Activated CD8-positive, alpha-beta memory T cell treated with anti-CD3 and anti-CD28 coated beads, Interleukin-2, amount 50 U/mL, for 4 hours (primary cell): ENCODE data around the gene XIAP.
A peak's percentile ranks its signal among the peaks of the same experiment; 100 is the strongest.
"Not testable (repeated sequence)": the region's sequence is repeated elsewhere in the genome, so short reads cannot be mapped to it uniquely, and the experiment has no call there.

ENCODE experiments used
- DNase-seq: peaks from one replicate; pipeline ENCODE4 v3.0.0-alpha.2; 2020

Gene XIAP

GRCh38 chrX:123876844-123877243, 17.0 kb downstream of the XIAP start:
- DNase-seq: no peak

GRCh38 chrX:123878252-123878721, 18.4 kb downstream of the XIAP start:
- no peak for DNase-seq

GRCh38 chrX:123881330-123881729, 21.5 kb downstream of the XIAP start:
- DNase-seq: no peak

GRCh38 chrX:123882391-123882790, 22.5 kb downstream of the XIAP start:
- no peak for DNase-seq

- DNase-seq: peak; percentile 18
These were observed 25.1 kb downstream of the XIAP start for GRCh38 chrX:123884809-123885408.

- DNase-seq: no peak
These were observed 39.8 kb downstream of the XIAP start for GRCh38 chrX:123899701-123900100.

- not testable (repeated sequence) for DNase-seq
These were observed 43.4 kb downstream of the XIAP start for GRCh38 chrX:123903261-123903660.

- no peak for DNase-seq
These were observed 45.5 kb downstream of the XIAP start for GRCh38 chrX:123905332-123905731.

- no peak for DNase-seq
These were observed 46.9 kb downstream of the XIAP start for GRCh38 chrX:123906557-123907316.

- no peak for DNase-seq
These were observed 49.7 kb downstream of the XIAP start for GRCh38 chrX:123909523-123909922.

- DNase-seq: no peak
These were observed 57.2 kb downstream of the XIAP start for GRCh38 chrX:123917069-123917468.

GRCh38 chrX:123918106-123918721, 58.4 kb downstream of the XIAP start:
- no peak for DNase-seq

GRCh38 chrX:123920105-123920785, 60.4 kb downstream of the XIAP start:
- no peak for DNase-seq

- DNase-seq: no peak
These were observed 63.4 kb downstream of the XIAP start for GRCh38 chrX:123923211-123923610.

GRCh38 chrX:123924186-123924585, 64.3 kb downstream of the XIAP start:
- no peak for DNase-seq

- no peak for DNase-seq
These were observed 68.0 kb downstream of the XIAP start for GRCh38 chrX:123927845-123928244.

GRCh38 chrX:123932055-123932454, 72.2 kb downstream of the XIAP start:
- not testable (repeated sequence) for DNase-seq

GRCh38 chrX:123943074-123943473, 83.2 kb downstream of the XIAP start:
- DNase-seq: no peak

- no peak for DNase-seq
These were observed 83.6 kb downstream of the XIAP start for GRCh38 chrX:123943488-123943887.

- DNase-seq: no peak
These were observed 90.0 kb downstream of the XIAP start for GRCh38 chrX:123949846-123950245.

GRCh38 chrX:123959281-123960063, 99.6 kb downstream of the XIAP start:
- peak; percentile 17 for DNase-seq

- no peak for DNase-seq
These were observed 101.1 kb downstream of the XIAP start for GRCh38 chrX:123960956-123961267.
